Ectodermal cell (in vitro differentiated cells): ENCODE measurements around the gene C12orf42. TPM values are rescaled to one million over a fixed set of nuclear protein-coding genes. Genes with fewer than 3 reads are reported as not detected.

ENCODE experiments used
- H3K27ac ChIP-seq: 2 replicates; pipeline ENCODE4 v1.7.0; 2013; ENCODE audit warnings: mild to moderate bottlenecking, low read depth, low read length; ENCODE audit not compliant: insufficient read depth, poor library complexity, severe bottlenecking
- H3K27me3 ChIP-seq: 2 replicates; pipeline ENCODE4 v1.7.0; 2013; ENCODE audit warnings: mild to moderate bottlenecking, low read length; ENCODE audit not compliant: insufficient read depth, control insufficient read depth, poor library complexity, severe bottlenecking
- H3K36me3 ChIP-seq: one replicate; pipeline ENCODE4 v1.7.0; 2013; ENCODE audit warnings: low read length; ENCODE audit not compliant: control insufficient read depth, insufficient read depth
- H3K4me1 ChIP-seq: one replicate; pipeline ENCODE4 v1.7.0; 2013; ENCODE audit warnings: low read length; ENCODE audit not compliant: control insufficient read depth, insufficient read depth
- H3K4me3 ChIP-seq: 2 replicates; pipeline ENCODE4 v1.7.0; 2013; ENCODE audit warnings: low read depth, low read length, control low read depth; ENCODE audit not compliant: insufficient read depth
- H3K9me3 ChIP-seq: 2 replicates; pipeline ENCODE4 v1.7.0; 2013; ENCODE audit warnings: mild to moderate bottlenecking, low read length, moderate library complexity; ENCODE audit not compliant: control insufficient read depth
- WGBS, 2 experiments: methylation state at CpG; one replicate each; pipeline ENCODE4 v1.1.7; 2013; ENCODE audit warnings: missing lambda C conversion rate in 2 of 2; 5-methylcytosine and 5-hydroxymethylcytosine counted together
- polyA plus RNA-seq, 4 experiments: library from polyadenylated mRNA; stranded (reverse); fragments of 50-300 nt; gene quantifications; one replicate each; pipeline ENCODE4 v1.2.3, GENCODE V29; 2013

C12orf42 gene
- polyA plus RNA-seq (2013, experiment 1 of 4), result not detected
- not detected for polyA plus RNA-seq (2013, experiment 2 of 4)
- polyA plus RNA-seq (2013, experiment 3 of 4), result not detected
- 0.20 TPM for polyA plus RNA-seq (2013, experiment 4 of 4)

- Histone ChIP-seq H3K4me1 (peaks cover 7% of the 10 kb centered on the region), H3K27ac (peak within 1 kb of the TSS; percentile 81), H3K9me3 (no peaks in the 10 kb centered on the region), H3K27me3 (no peaks in the 10 kb centered on the region), H3K36me3 (no peaks in the 10 kb centered on the region), H3K4me3 (peak within 1 kb of the TSS; percentile 34)
- 0 to 1% methylated on average over 75 to 77 of the region's 77 CpGs for WGBS, 2 experiments
Observed at GRCh38 chr12:103495469-103496456, at the start of gene C12orf42. TSS of gene C12orf42 (minus strand) at chr12:103495968. CDS start at chr12:103478426, 17,542 bp downstream.

- Histone ChIP-seq H3K36me3 (no peaks in the 10 kb centered on the region), H3K4me1 (no peaks in the 10 kb centered on the region), H3K9me3 (no peaks in the 10 kb centered on the region), H3K27me3 (no peaks in the 10 kb centered on the region), H3K27ac (no peak overlapping the region), H3K4me3 (no peak overlapping the region)
- WGBS, 2 experiments, result 94 to 95% methylated on average over 2 to 3 of the region's 3 CpGs
Observed at GRCh38 chr12:103542078-103542477, 46.3 kb upstream of the C12orf42 start.

- H3K27me3 ChIP-seq, result no peaks in the 10 kb centered on the region
- H3K4me3 ChIP-seq, result no peak overlapping the region
- no peaks in the 10 kb centered on the region for H3K4me1 ChIP-seq
- no peak overlapping the region for H3K27ac ChIP-seq
- H3K36me3 ChIP-seq, result no peaks in the 10 kb centered on the region
- 93 to 100% methylated on average over 2 to 3 of the region's 3 CpGs for WGBS, 2 experiments
- no peaks in the 10 kb centered on the region for H3K9me3 ChIP-seq
Observed at GRCh38 chr12:103540319-103540718, 44.6 kb upstream of the C12orf42 start.

- H3K9me3 ChIP-seq, result no peaks in the 10 kb centered on the region
- WGBS, 2 experiments, result 91 to 93% methylated on average over 1 of the region's 1 CpG
- no peak overlapping the region for H3K4me3 ChIP-seq
- no peaks in the 10 kb centered on the region for H3K27me3 ChIP-seq
- H3K4me1 ChIP-seq, result no peaks in the 10 kb centered on the region
- H3K36me3 ChIP-seq, result no peaks in the 10 kb centered on the region
- H3K27ac ChIP-seq, result no peak overlapping the region
Observed at GRCh38 chr12:103538397-103538796, 42.6 kb upstream of the C12orf42 start.

- peaks cover 26% of the 10 kb centered on the region for H3K4me1 ChIP-seq
- WGBS, 2 experiments, result 39 to 47% methylated on average over 15 of the region's 15 CpGs
- no peaks in the 10 kb centered on the region for H3K36me3 ChIP-seq
- H3K27me3 ChIP-seq, result no peaks in the 10 kb centered on the region
- no peak overlapping the region for H3K4me3 ChIP-seq
- H3K27ac ChIP-seq, result peak overlapping the region; percentile 11
- no peaks in the 10 kb centered on the region for H3K9me3 ChIP-seq
Observed at GRCh38 chr12:103530307-103531066, 34.7 kb upstream of the C12orf42 start.

GRCh38 chr12:103529306-103529705 is 33.5 kb upstream of the C12orf42 start:
- Histone ChIP-seq H3K27ac (no peak overlapping the region), H3K4me1 (peaks cover 26% of the 10 kb centered on the region), H3K9me3 (no peaks in the 10 kb centered on the region), H3K4me3 (no peak overlapping the region), H3K27me3 (no peaks in the 10 kb centered on the region), H3K36me3 (no peaks in the 10 kb centered on the region)
- 78 to 84% methylated on average over 4 of the region's 4 CpGs for WGBS, 2 experiments

- H3K4me3 ChIP-seq, result no peak overlapping the region
- H3K27ac ChIP-seq, result no peak overlapping the region
- no peaks in the 10 kb centered on the region for H3K9me3 ChIP-seq
- peaks cover 2% of the 10 kb centered on the region for H3K4me1 ChIP-seq
- H3K36me3 ChIP-seq, result no peaks in the 10 kb centered on the region
- no peaks in the 10 kb centered on the region for H3K27me3 ChIP-seq
- 88 to 94% methylated on average over 4 of the region's 4 CpGs for WGBS, 2 experiments
Observed at GRCh38 chr12:103524238-103524875, 28.6 kb upstream of the C12orf42 start.

- Histone ChIP-seq H3K36me3 (no peaks in the 10 kb centered on the region), H3K4me1 (no peaks in the 10 kb centered on the region), H3K9me3 (no peaks in the 10 kb centered on the region), H3K27ac (no peak overlapping the region), H3K27me3 (no peaks in the 10 kb centered on the region), H3K4me3 (no peak overlapping the region)
- WGBS, 2 experiments, result 93 to 100% methylated on average over 1 of the region's 1 CpG
Observed at GRCh38 chr12:103523771-103524170, 28.0 kb upstream of the C12orf42 start.

- no peaks in the 10 kb centered on the region for H3K4me1 ChIP-seq
- H3K9me3 ChIP-seq, result no peaks in the 10 kb centered on the region
- H3K27ac ChIP-seq, result no peak overlapping the region
- no peak overlapping the region for H3K4me3 ChIP-seq
- WGBS, 2 experiments, result 93 to 97% methylated on average over 2 of the region's 2 CpGs
- H3K27me3 ChIP-seq, result no peaks in the 10 kb centered on the region
- no peaks in the 10 kb centered on the region for H3K36me3 ChIP-seq
Observed at GRCh38 chr12:103520686-103521215, 25.0 kb upstream of the C12orf42 start.
